ENCODE results near the gene BTAF1.
"Not testable (repeated sequence)": the region's sequence is repeated elsewhere in the genome, so short reads cannot be mapped to it uniquely, and the experiment has no call there.

Gene BTAF1

DNA sequence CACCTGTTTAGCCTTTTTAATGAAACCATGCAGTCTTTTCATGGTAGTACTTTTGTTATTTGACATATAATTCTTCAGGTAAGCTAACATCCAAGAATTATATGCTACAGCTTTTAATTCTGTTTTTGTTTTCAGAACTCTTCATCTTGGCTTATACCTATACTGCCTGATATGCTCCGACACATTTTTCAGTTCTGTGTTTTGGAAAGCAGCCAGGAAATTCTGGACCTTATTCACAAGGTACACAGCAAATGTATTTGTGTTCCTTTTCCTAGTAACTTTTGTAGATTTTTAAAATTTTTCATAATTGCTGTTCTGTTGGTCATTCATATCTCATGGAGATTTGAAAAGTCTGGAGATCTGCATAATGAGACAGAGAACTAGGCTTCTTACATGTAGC lies 56.7 kb downstream of the BTAF1 start:
- DNase-seq: no peak

GRCh38 chr10:91983416-91983815 lies 59.8 kb downstream of the BTAF1 start:
- DNase-seq: no peak

- no peak for DNase-seq
These were observed 63.9 kb downstream of the BTAF1 start for GRCh38 chr10:91987397-91988037.

GRCh38 chr10:91992031-91992430 lies 68.5 kb downstream of the BTAF1 start:
- no peak for DNase-seq

- no peak for DNase-seq
These were observed 72.7 kb downstream of the BTAF1 start for GRCh38 chr10:91996266-91996665.

DNA sequence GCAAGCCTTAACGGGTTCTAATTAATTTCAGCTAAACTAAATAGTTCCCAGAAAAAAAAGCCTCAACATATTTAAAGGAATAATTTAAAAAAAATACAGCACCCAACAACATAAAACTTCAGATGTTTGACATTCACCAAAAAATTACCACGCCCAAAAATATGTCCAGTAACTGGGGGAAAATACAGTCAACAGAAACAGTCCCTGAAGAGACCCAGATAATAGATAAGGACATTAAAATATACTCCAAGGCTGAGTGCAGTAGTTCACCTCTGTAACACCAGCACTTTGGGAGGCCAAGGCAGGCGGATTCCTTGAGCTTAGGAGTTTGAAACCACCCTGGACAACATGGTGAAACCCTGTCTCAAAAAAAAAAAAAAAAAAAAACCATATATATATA lies 78.0 kb downstream of the BTAF1 start:
- DNase-seq: no peak

GRCh38 chr10:92001995-92002394 lies 78.4 kb downstream of the BTAF1 start:
- DNase-seq: no peak

DNA sequence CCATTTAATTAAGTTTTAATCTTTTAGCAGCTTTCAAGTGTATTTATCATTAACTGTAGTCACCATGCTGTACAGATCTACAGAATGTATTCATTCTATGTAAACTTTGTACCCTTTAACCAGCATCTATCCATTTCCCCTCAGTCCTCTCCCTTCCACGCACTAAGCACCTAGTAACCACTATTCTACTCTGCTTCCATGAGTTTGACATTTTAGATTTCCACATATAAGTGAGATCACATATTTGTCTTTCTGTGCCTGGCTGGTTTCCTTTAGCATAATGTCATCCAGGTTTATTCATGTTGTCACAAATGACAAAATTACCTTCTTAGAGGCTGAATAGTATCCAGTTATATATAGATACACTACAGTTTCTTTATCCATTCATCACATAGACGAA lies 79.7 kb downstream of the BTAF1 start:
- no peak for DNase-seq

DNA sequence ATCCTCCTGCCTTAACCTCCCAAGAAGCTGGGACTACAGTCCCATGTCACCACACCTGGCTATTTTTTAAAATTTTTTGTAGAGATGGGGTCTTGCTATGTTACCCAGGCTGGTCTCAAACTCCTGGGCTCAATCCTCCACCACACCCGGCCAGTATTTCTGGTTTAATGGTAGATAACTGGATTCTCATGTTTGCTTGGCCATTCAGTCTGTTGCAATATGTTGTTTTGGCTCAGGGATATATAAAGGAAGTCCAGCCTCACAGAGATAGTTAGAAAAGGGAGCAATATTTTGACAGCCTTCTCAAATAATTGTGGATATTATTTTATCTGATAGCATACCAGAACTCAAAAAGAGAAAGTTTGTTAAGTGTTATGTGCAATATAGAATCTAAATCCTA lies 82.4 kb downstream of the BTAF1 start:
- DNase-seq: no peak

DNA sequence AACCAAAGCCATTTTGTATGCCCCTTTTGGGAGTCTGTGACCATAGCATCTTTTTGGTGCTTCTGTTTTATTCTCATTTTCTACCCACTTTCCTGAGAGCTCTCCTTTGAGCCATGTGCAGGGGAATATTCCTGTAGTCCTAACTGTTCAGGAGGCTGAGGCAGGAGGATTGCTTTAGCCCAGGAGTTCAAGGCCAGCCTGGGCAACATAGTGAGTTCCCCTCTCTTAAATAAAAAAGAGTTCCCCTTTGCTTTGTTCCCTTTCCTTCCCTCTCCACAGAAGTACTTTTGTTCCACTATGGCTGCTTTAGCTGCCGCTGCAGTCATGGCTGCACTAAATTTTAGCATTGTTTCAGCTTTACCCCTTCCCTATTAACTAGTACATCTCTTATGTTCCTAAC lies 85.9 kb downstream of the BTAF1 start:
- DNase-seq: no peak

DNA sequence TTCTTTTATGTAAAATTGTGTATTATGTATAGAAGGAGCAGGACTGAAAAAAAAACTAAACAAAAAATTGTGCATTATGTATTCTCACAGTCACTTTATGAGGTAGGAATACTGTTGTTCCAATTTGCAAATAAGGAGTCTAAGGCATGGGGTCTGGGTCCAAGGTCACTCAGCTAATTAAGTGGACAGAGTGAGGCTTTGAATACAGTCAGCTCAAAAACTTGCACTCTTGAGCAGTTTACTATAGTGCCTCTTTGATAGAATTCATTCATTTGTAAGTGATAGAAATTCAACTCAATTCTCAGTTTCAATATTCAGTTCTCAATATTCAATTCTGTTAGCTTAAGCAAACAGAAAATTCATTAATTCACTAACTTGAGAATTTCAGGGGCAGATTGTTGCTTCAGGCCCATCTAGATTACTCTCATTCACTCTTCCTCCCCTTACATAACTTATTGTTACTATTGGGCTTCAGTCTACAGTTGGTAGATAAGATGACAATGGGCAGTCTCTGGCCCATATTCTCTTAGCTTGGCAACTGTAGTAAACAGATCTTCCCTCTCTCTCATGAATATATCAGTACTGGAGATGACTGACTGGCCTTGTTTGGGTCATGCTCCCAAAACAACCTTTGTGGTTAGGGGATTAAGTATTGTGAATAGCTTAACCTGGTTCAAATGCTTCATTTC lies 86.6 kb downstream of the BTAF1 start:
- DNase-seq: no peak

DNA sequence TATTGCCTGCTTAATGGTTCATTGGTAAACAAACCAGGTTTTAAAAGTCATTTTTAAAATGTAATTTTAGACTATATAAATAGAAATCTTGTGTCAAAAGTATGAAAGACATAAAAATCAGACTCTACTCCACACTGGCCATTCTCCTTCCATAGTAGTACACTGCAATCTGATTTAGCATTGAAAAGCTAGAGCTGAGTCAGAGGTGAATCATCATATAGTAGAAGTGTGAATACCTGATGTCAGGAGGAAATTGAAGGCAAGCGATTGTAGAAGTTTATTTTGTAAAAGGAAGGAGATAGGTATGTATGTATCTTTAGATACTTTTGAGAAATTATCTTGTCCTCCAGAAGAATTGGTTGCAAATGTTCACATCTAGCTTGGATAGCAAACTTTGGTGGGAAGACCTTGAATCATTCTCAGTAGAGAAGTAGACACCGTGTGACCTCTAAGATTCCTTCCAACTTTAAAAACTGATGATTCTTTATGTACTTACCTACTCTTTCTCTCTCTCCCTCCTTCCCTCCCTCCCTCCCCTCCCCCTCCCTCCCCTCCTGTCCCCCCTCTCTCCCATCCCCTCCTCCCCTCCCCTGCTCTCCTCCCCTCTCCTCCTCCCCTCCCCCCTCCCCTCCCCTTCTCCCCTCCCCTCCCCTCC lies 88.1 kb downstream of the BTAF1 start:
- DNase-seq: no peak

DNA sequence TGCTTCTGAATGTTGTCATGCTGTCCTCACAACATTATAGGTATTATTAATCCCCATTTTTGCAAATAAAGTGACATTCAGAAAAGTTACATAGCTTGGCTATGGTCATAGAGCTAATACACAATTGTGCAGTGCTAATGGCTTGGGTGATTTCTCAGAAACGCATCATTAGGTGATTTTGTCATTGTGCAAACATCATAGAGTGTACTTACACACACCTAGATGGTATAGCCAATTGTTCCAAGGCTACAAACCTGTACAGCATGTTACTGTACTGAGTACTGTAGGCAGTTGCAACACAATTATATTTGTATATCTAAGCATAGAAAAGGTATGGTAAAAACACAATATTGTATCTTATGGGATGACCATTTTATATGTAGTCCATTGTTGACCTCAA lies 91.0 kb downstream of the BTAF1 start:
- no peak for DNase-seq

DNA sequence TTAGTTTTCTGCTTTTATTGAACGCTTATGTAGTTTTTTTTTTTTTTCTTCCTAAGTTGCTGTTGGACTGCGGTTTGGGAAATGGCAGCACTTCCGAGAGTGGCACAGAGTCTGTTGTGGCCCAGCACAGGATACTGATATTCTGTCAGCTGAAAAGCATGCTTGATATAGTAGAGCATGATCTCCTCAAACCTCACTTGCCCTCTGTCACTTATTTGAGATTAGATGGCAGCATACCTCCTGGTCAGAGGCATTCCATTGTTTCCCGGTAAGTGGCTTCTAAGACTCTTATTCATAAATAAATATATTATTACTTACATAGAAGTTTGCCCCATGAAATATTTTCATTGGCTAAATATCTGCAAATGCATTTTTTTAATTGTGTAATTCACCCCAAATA lies 101.1 kb downstream of the BTAF1 start:
- DNase-seq: no peak

DNA sequence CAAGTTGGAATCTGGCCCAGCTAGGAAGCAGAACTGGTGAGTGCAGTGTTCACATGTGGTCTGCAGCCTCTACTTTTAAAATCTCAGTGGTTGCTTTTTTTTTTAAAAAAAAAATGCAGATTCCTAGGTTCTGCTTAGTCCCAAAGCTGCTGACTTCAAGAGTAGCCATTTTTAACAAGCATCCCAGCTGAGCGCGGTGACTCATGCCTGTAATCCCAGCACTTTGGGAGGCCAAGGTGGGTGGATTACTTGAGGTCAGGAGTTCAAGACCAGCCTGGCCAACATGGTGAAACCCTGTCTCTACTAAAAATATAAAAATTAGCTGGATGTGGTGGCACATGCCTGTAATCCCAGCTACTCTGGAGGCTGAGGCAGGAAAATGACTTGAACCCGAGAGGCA lies 101.8 kb downstream of the BTAF1 start:
- DNase-seq: not testable (repeated sequence)

- no peak for DNase-seq
These were observed 103.6 kb downstream of the BTAF1 start for GRCh38 chr10:92027141-92027540.

GRCh38 chr10:92031580-92031979 lies 108.0 kb downstream of the BTAF1 start:
- DNase-seq: no peak

DNA sequence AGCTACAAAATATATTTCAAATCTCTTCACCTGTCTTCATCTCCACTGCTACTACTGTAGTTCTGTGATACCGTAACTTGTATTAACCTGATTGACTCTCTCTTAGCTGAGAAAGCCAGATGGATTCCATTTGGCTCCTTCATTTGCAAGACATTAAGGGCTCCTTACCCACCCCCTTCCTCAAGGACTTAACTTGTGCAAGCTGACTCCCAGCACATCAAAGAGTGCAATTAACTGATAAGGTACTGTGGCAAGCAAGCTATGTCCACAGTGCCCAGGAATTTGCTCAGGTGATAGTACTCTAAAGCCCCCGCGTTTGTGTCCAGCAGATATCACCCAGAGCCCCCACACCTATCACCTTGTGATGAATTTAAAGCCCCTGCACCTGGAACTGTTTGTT lies 109.5 kb downstream of the BTAF1 start:
- DNase-seq: not testable (repeated sequence)

GRCh38 chr10:92038949-92039348 lies 115.4 kb downstream of the BTAF1 start:
- DNase-seq: no peak

GRCh38 chr10:92042541-92042940 lies 119.0 kb downstream of the BTAF1 start:
- no peak for DNase-seq

- DNase-seq: no peak
These were observed 122.1 kb downstream of the BTAF1 start for GRCh38 chr10:92045641-92046106.

DNA sequence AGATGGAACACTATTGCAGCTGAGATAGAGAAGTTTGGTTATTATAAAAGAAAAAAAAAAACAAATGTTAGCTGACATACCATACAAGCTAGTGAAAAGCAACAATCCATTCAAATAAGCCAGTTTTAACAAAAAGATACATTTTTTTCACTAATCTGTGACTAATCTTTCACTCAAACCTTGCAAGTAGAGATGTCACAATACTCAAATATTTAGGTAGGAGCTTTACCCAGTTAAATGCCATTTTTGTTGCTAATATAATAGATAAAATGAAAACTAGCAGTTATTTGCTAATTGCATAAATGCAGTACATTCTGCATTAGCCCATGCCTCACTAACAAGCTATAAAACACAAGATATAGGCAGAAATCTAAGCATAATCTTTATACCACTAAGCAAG lies 123.6 kb downstream of the BTAF1 start:
- DNase-seq: no peak

DNA sequence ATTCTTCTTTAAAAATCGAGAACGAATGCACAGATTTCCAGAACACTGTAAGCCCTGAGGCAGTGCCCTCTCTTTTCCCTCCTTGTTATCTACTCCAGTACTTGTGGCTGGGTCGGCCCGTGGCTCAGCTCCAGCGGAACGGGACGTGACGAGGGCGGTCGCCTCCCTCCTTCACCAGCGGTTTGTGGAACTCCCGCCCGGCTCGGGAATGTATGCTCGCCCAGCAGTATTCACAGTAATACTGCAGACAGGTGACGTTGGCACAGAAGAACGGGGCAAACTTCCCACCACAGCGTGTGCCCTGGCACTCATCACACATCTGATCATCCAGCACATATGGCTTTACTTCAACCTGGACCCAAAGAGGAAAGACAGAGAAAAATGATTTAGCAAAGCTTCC lies 128.5 kb downstream of the BTAF1 start:
- DNase-seq: no peak

GRCh38 chr10:92052741-92053140 lies 129.2 kb downstream of the BTAF1 start:
- no peak for DNase-seq
